ENCODE measurements around the gene KLF6. TPM values are rescaled to one million over a fixed set of nuclear protein-coding genes. Genes with fewer than 3 reads are reported as not detected.

KLF6 gene
- total RNA-seq, 1 donor from 2014 or later: 99.1 TPM

DNA sequence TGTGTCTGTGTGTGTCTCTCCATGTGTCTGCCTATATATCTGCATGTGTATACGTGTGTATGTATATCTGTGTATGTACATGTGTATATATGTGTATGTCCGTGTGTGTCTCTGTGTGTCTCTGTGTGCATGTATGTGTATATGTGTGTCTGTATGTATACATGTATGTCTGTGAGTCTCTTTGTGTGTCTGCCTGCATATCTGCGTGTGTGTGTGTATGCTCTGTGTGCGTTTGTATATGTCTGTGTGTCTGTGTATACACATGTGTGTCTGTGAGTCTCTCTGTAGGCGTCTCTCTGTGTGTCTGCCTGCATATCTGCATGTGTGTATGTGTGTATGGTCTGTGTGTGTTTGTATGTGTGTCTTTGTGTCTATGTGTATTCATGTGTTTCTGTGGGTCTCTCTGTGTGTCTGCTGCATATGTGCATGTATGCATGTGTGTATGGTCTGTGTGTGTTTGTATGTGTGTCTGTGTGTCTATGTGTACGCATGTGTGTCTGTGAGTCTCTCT lies 23.7 kb upstream of the KLF6 start:
- Mint-ChIP-seq H3K27ac (no peak overlapping the region), H3K27me3 (ENCODE audit: low read depth) (no peaks in the 10 kb centered on the region), H3K4me1 (peaks cover 54% of the 10 kb centered on the region), H3K36me3 (no peaks in the 10 kb centered on the region), H3K9me3 (no peaks in the 10 kb centered on the region), H3K4me3 (no peak overlapping the region)
- TF ChIP-seq, protein P1, sequence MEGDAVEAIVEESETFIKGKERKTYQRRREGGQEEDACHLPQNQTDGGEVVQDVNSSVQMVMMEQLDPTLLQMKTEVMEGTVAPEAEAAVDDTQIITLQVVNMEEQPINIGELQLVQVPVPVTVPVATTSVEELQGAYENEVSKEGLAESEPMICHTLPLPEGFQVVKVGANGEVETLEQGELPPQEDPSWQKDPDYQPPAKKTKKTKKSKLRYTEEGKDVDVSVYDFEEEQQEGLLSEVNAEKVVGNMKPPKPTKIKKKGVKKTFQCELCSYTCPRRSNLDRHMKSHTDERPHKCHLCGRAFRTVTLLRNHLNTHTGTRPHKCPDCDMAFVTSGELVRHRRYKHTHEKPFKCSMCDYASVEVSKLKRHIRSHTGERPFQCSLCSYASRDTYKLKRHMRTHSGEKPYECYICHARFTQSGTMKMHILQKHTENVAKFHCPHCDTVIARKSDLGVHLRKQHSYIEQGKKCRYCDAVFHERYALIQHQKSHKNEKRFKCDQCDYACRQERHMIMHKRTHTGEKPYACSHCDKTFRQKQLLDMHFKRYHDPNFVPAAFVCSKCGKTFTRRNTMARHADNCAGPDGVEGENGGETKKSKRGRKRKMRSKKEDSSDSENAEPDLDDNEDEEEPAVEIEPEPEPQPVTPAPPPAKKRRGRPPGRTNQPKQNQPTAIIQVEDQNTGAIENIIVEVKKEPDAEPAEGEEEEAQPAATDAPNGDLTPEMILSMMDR (IDR thresholded peaks at IDR 0.05; ENCODE audit: unreplicated experiment): no peak
- no peak for DNase-seq (ENCODE audit: low spot score in 2 of 2, unreplicated experiment in 2 of 2)

DNA sequence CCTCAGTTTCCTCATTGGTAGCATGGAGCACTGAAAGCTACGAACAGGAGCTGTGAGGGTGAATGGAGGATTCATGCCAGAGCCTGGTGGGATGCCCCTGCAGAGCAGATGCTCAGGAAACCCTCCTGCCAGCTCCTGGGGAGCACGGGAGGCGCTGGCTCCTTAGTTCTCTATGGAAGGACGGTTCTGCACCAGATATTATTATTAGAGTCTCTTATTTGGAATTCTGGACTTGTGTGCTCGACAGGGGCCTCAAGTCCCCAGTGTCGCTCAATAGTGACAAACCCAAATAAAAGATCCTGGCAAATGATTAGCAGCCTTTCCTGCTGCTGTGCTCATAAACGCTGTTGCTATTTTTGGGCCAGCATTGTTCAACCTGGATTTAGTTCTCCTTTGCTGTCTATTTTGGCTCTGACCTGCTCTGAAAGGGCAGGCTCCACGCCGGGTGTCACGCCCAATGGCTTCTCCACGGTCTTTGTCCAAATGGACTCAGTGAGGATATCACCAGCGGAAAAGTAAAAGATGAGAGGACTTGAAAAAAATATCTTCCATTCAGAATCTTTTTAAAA lies 23.0 kb upstream of the KLF6 start:
- no peak overlapping the region for H3K27ac Mint-ChIP-seq
- no peaks in the 10 kb centered on the region for H3K27me3 Mint-ChIP-seq (ENCODE audit: low read depth)
- no peaks in the 10 kb centered on the region for H3K9me3 Mint-ChIP-seq
- no peak overlapping the region for H3K4me3 Mint-ChIP-seq
- TF ChIP-seq, protein P1 (IDR thresholded peaks at IDR 0.05; ENCODE audit: unreplicated experiment): no peak
- peaks cover 59% of the 10 kb centered on the region for H3K4me1 Mint-ChIP-seq
- no peak for DNase-seq (ENCODE audit: low spot score in 2 of 2, unreplicated experiment in 2 of 2)
- no peaks in the 10 kb centered on the region for H3K36me3 Mint-ChIP-seq

DNA sequence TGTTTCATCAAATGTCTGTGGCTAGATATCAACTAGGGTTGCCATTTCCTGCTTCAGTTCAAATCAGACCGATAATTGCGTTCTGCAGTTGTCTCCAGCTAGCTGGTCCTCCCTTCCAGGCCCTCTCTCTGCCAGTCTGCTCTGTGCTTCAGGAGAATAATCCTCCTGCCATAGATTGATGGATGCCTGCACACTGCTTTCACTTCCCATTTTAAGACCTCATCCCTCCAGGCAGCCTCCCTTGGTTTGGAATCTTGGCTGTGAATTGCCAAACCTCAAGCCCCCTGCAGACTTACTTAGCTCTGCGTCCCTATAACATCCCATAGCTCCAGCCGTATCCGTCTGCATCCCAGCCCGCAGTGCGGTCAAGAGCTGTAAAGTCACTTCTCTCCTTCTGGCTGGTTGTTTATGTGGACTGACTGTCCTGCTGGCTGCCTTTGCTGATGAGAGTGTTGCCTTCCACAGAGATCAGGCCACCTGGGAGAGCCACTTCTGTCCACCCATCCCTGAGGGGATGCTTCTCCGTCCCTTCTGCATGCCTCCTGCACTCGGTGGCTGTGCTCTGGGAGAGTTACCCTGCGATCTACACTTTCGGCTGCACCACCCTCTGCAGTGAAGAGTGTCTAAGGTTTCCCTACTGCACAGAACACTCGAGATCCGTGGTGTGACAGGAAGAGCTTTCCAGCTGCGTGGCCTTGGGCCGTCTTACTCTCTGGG lies 22.4 kb upstream of the KLF6 start:
- Mint-ChIP-seq H3K27me3 (ENCODE audit: low read depth) (no peaks in the 10 kb centered on the region), H3K27ac (no peak overlapping the region), H3K36me3 (no peaks in the 10 kb centered on the region), H3K4me1 (peaks cover 59% of the 10 kb centered on the region), H3K4me3 (no peak overlapping the region), H3K9me3 (no peaks in the 10 kb centered on the region)
- no peak for DNase-seq (ENCODE audit: low spot score in 2 of 2, unreplicated experiment in 2 of 2)
- TF ChIP-seq, protein P1 (IDR thresholded peaks at IDR 0.05; ENCODE audit: unreplicated experiment): no peak

DNA sequence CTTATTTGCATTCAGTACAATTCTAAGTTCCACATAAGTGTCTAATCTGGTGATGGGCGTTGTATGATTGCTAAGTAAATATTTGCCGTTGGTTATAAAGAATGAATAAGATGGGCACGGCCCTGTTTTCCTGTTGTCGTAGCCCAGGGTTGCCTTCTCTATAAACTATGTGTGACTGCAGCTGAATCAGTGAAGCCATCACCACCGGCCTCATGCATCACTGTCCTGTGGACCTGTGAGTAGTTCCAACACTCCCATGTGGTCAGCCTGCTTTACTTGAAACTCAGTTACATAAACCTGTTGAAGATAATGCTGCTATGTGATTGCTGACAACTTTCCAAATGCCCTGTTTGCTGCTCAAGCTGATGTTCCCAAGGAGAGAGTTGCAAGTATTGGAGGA lies 21.6 kb upstream of the KLF6 start:
- H3K4me1 Mint-ChIP-seq: peaks cover 53% of the 10 kb centered on the region
- no peaks in the 10 kb centered on the region for H3K9me3 Mint-ChIP-seq
- no peak for DNase-seq (ENCODE audit: low spot score in 2 of 2, unreplicated experiment in 2 of 2)
- TF ChIP-seq, protein P1 (IDR thresholded peaks at IDR 0.05; ENCODE audit: unreplicated experiment): no peak
- no peaks in the 10 kb centered on the region for H3K36me3 Mint-ChIP-seq
- H3K4me3 Mint-ChIP-seq: no peak overlapping the region
- no peak overlapping the region for H3K27ac Mint-ChIP-seq
- no peaks in the 10 kb centered on the region for H3K27me3 Mint-ChIP-seq (ENCODE audit: low read depth)

DNA sequence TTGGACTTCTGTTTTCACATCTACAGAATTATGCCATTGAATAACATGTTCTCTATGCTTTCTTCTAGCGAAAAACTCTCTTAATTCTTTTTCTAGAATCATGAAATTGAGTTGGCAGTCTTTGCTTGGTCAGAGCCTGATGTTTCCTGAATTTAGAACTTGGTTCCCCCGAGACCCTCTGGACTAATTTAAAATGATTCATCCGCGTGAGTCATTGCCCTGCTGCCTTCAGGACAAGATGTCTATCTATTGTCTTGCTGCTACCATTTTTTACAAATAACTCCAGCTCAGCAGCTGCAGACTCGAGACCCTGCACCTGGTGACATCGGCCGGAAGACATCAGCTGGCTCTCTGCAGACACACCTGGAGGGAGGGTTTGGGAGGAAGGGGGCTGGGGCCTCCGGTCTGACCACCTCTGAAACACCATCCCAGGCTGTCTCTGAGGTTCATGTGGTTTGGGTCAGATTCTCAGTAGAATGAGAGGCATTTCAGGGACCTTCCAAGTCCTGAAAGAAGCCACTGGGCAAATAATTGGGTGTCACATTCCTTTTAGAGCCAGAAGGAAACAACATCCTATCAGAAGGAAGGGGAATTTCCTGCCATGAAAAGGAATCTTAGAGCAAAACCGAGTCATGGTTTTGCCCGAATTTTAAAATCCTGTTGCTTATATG lies 20.9 kb upstream of the KLF6 start:
- H3K4me3 Mint-ChIP-seq: no peak overlapping the region
- no peaks in the 10 kb centered on the region for H3K27me3 Mint-ChIP-seq (ENCODE audit: low read depth)
- peaks cover 46% of the 10 kb centered on the region for H3K4me1 Mint-ChIP-seq
- no peak overlapping the region for H3K27ac Mint-ChIP-seq
- H3K36me3 Mint-ChIP-seq: no peaks in the 10 kb centered on the region
- H3K9me3 Mint-ChIP-seq: no peaks in the 10 kb centered on the region
- TF ChIP-seq, protein P1 (IDR thresholded peaks at IDR 0.05; ENCODE audit: unreplicated experiment): no peak
- no peak for DNase-seq (ENCODE audit: low spot score in 2 of 2, unreplicated experiment in 2 of 2)
